CD4-positive, alpha-beta T cell treated with Interferon gamma for 1 hour (primary cell): ENCODE data around the gene NCAPG.

Source experiments
- DNase-seq: peaks from one replicate; pipeline ENCODE4 v3.0.0-alpha.2; 2020

NCAPG gene, protein sequence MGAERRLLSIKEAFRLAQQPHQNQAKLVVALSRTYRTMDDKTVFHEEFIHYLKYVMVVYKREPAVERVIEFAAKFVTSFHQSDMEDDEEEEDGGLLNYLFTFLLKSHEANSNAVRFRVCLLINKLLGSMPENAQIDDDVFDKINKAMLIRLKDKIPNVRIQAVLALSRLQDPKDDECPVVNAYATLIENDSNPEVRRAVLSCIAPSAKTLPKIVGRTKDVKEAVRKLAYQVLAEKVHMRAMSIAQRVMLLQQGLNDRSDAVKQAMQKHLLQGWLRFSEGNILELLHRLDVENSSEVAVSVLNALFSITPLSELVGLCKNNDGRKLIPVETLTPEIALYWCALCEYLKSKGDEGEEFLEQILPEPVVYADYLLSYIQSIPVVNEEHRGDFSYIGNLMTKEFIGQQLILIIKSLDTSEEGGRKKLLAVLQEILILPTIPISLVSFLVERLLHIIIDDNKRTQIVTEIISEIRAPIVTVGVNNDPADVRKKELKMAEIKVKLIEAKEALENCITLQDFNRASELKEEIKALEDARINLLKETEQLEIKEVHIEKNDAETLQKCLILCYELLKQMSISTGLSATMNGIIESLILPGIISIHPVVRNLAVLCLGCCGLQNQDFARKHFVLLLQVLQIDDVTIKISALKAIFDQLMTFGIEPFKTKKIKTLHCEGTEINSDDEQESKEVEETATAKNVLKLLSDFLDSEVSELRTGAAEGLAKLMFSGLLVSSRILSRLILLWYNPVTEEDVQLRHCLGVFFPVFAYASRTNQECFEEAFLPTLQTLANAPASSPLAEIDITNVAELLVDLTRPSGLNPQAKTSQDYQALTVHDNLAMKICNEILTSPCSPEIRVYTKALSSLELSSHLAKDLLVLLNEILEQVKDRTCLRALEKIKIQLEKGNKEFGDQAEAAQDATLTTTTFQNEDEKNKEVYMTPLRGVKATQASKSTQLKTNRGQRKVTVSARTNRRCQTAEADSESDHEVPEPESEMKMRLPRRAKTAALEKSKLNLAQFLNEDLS

GRCh38 chr4:17810260-17811077 is at the start of gene NCAPG, which contains the start of gene DCAF16:
NCAPG (plus strand) TSS chr4:17810979; CDS start chr4:17811078, 99 bp downstream.
DCAF16 (minus strand) TSS chr4:17810757; CDS start chr4:17804141, 6,616 bp downstream.
- peak; percentile 99 for DNase-seq

DNA sequence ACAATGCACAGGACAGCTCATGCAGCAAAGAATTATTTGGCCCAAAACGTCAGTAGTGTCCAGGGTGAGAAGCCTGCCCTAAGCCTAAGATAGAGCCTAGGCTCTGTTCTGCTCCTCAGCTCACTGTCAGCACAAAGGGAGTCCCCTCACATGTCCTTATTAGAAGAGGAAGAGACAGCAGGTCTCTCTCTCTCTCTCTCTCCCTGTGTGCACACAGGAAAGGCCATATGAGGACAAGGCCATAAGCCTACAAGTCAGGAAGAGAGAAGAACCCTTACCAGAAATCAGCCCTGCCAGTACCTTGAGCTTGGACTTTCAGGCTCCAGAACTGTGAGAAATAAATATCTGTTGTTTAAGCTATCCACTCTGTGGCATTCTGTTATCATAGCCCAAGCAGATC is 49.7 kb upstream of the NCAPG start:
- no peak for DNase-seq

DNA sequence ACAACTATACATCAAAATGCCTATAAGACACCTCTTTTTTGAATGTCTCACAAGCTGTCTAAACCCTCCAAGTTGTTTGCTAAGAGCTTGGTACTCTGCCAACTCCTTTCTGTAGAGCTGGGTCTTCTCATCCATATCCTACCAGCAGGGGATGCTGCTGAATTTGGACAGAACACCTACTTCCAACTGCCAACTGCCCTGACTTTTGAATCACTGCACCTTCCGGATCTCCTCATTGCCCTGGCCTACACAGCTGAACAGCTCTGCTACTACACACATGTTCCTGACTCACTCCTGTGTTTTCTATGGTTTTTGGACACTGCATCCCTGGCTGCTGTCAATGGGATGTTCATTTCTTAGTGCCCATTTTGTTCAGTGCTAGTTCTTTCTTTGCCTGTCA is 48.1 kb upstream of the NCAPG start:
- DNase-seq, result no peak

DNA sequence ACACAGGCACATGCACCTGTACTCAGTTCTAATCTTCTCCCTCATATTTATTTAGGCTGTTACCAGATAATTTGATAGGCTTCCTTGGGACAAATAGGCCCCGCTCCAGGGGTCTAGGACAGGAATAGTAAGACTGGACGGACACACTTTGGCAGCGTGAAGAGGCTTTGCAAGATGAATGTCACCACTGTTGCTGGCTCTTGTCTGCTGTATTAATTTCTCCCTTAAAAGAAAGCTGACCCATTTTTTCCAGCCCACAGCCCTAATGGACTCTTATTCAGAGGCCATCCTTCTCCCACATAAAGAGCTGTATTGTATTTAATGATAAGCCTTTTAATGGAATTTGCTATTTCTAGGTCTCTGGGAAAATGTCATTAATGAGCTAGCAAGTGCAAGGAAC is 47.4 kb upstream of the NCAPG start:
- no peak for DNase-seq

DNA sequence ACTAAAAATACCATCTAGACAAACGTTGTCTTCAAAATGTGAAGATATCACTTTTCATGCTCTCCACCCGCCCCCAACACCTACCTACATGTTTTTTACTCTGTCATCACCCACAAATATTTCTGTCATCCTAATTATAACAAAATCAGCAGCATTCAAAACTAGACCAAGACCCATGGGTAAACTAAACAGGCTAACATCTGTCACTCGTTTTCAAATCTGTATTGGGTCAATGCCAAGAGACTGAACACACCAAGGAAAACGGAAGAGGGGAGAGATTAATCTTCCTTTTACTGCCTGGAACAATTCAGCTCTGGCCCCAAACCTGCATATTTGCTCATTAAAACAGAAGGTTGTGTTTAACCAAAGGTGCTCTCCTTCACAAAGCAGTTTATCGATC is 46.8 kb upstream of the NCAPG start:
- DNase-seq, result no peak

- no peak for DNase-seq
Measured at GRCh38 chr4:17765514-17766286, 45.1 kb upstream of the NCAPG start.

- no peak for DNase-seq
Measured at GRCh38 chr4:17766826-17767458, 43.8 kb upstream of the NCAPG start.

DNA sequence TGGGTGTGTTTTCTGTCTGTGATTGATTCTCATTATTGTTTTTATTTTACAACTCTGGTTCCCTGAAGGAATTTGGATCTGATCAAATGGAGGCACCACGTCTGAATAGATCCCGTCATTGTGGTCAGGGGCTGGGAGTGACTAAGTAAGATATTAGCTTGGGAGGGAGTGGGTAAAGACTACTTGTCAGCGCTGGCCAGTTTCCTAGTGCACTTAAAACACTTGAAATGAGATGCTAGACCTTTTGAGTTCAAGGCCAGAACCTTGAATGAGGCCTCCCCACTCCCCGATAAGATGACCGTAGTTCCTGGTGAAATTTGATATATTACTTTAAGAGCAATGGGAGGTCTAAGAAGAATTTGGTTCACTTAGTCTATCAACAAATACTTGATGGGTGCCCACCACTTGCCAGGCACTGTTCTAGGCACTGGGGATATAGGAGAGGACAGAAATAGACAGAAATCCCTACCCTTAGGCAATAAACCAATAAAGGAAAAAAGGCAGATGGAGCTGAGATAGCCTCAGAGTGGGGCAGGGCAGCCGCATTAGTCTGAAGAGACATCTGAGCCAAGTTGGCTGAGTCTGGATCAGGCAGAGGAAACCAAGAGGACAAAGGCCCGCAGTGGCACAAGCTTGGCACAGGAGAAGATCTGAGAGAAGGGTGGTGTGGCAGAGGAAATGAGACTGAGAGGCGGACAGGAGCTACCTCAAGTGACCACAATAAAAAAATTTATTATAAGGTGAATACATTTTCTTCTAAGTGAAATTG is 41.2 kb upstream of the NCAPG start:
- no peak for DNase-seq

- DNase-seq, result no peak
Measured at GRCh38 chr4:17770845-17771244, 39.9 kb upstream of the NCAPG start.

GRCh38 chr4:17771284-17771908 is 39.4 kb upstream of the NCAPG start:
- DNase-seq, result no peak

DNA sequence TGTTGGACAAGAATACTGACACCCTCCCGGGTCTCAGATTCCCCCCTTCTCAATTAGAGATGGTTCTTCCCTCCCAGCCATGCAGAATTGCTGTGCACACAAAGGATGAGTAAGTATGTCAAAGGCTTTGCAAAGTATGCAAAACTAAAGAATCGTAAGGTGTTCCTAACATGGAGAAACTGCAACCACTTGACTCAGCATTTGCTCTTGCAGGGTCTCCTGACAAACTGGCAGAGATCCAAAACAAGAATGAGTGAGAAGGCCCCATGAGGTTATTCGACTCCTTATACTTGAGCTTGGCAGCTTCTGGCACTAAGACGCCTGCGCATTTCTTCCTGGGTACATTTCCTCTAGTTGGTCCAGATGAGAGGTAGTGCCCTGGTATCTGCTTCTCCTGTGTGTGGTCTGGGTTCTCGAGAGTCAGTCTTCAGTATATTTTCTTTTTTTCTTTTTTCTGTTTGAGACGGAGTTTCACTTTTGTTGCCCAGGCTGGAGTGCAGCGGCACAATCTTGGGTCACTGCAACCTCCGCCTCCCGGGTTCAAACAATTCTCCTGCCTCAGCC is 37.6 kb upstream of the NCAPG start:
- DNase-seq, result no peak

DNA sequence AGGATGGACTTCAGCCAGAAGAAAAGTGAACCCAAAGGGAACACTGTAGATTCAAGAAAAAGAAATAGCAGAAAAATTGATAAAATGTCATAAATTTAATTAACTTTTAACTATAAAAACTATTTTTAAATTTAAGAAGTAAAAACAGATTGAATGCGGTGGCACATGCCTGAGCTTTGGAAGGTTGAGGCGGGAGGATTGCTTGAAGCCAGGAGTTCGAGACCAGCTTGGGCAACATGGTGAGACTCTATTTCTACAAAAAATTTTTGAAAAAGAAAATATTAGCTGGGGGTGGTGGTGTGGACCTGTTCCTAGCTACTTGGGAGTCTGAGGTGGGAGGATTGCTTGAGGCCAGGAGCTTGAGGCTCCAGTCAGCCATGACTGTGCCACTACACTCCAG is 32.3 kb upstream of the NCAPG start:
- DNase-seq, result no peak

- no peak for DNase-seq
Measured at GRCh38 chr4:17780501-17781299, 30.1 kb upstream of the NCAPG start.

- DNase-seq, result no peak
Measured at GRCh38 chr4:17781300-17782287, 29.2 kb upstream of the NCAPG start, which contains the start of gene FAM184B. FAM184B (minus strand) TSS chr4:17781621; CDS start chr4:17781299, 322 bp downstream.

DNA sequence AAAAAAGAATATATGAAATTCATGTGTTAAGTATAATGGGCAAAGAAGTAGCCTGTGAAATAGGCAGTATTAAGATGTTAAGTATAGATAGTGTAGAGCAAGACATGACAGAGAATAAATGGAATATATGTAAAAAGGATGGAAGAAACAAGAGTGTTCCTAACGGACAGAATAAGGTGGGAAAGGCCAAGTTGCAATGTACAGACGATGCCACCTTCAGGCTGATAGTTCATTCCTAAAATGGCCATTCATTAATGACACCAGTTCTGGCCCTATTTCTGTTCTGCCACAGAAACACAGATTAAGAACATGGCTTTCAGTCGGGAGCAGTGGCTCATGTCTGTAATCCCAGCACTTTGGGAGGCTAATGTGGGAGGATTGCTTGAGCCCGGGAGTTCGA is 24.9 kb upstream of the NCAPG start:
- DNase-seq, result no peak

- no peak for DNase-seq
Measured at GRCh38 chr4:17786567-17786966, 24.2 kb upstream of the NCAPG start.

DNA sequence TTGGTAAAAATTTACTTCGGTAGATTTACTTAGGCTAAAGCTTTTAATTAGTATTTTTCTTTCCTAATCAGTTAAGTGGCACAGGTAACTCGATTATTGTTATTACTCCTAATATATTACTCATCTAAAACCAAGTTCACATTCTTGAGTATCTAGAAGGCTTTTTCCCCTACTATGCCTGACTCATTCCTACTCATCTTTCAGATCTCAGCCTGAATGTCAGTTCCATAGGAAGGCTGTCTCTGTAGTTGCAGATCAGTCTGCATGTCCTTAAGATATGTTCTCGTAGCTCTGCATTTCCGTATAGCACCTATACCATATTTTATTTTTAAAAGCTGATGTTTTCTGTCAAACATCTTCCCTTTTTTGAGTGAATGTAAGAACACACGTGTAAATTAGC is 23.5 kb upstream of the NCAPG start:
- DNase-seq, result no peak
